H1 (cell line): ENCODE data around the gene POU6F2. TPM values are rescaled to one million over a fixed set of nuclear protein-coding genes. Genes with fewer than 3 reads are reported as not detected.

Experiments used
- CTCF ChIA-PET: fragments of 300-600 bp; sonication (Branson Sonifier 250); formaldehyde crosslinking; loops from one replicate; lab custom pipeline; 2021; ENCODE audit not compliant: partially characterized antibody; lab: Charles Lee
- POLR2A ChIA-PET: fragments of 300-600 bp; sonication (Branson Sonifier 250); formaldehyde crosslinking; loops from one replicate; lab custom pipeline; 2021; ENCODE audit warnings: inconsistent platforms; ENCODE audit not compliant: partially characterized antibody; lab: Charles Lee
- DNase-seq, 2 experiments: peaks; one replicate each; pipeline versions ENCODE4 v3.0.0 to v3.0.0-alpha.2; 2010 to 2022; ENCODE audit warnings: low spot score in 2 of 2, low read depth in 1 of 2, mixed read lengths in 1 of 2
- FAIRE-seq: peaks from 2 replicates; lab custom pipeline; 2011; peaks lifted over from hg19 to GRCh38; lab: Jason Lieb, UNC
- H2AFZ ChIP-seq: 2 replicates; pipeline ENCODE4 v1.8.1; 2012; ENCODE audit warnings: low read length, inconsistent platforms
- H2AK5ac ChIP-seq: 2 replicates; pipeline ENCODE4 v1.6.1; 2013; ENCODE audit warnings: low read depth, low read length
- H2BK120ac ChIP-seq: replicated peaks from 2 replicates; pipeline ENCODE3; 2013; ENCODE audit warnings: low read depth, low read length, inconsistent platforms
- H2BK12ac ChIP-seq: 2 replicates; pipeline ENCODE4 v1.6.1; 2013; ENCODE audit warnings: low read depth, low read length
- H2BK15ac ChIP-seq: 2 replicates; pipeline ENCODE4 v1.6.1; 2013; ENCODE audit warnings: low read length
- H2BK20ac ChIP-seq: 2 replicates; pipeline ENCODE4 v1.6.1; 2013; ENCODE audit warnings: low read length
- H2BK5ac ChIP-seq: 2 replicates; pipeline ENCODE4 v1.6.1; 2013; ENCODE audit warnings: low read depth, low read length
- H3K14ac ChIP-seq: 2 replicates; pipeline ENCODE4 v1.6.1; 2013; ENCODE audit warnings: inconsistent platforms; ENCODE audit not compliant: insufficient read length
- H3K18ac ChIP-seq: 2 replicates; pipeline ENCODE4 v1.6.1; 2013; ENCODE audit warnings: low read length; ENCODE audit errors: extremely low read depth
- H3K23ac ChIP-seq: 2 replicates; pipeline ENCODE4 v1.6.1; 2013; ENCODE audit warnings: inconsistent platforms; ENCODE audit not compliant: insufficient read length
- H3K23me2 ChIP-seq: 2 replicates; pipeline ENCODE4 v1.6.1; 2013; ENCODE audit warnings: low read depth, low read length
- H3K27ac ChIP-seq: 2 replicates; pipeline ENCODE4 v1.6.1; 2011; ENCODE audit warnings: low read depth, low read length, inconsistent platforms
- H3K27me3 ChIP-seq, 4 experiments: replicated peaks in 1 of 4; 1 replicate in 1 of 4; 2 replicates in 3 of 4; pipeline versions ENCODE4 v1.6.1 to v1.8.1; 2011 to 2013; ENCODE audit warnings: low read length in 3 of 4, mild to moderate bottlenecking in 3 of 4, inconsistent platforms in 2 of 4, mixed read lengths in 2 of 4, moderate library complexity in 1 of 4; ENCODE audit not compliant: control insufficient read depth in 3 of 4, insufficient read depth in 3 of 4; ENCODE audit errors: extremely low read depth in 1 of 4
- H3K36me3 ChIP-seq, 4 experiments: 2 replicates each; pipeline versions ENCODE4 v1.6.1 to v1.8.1; 2011 to 2013; ENCODE audit warnings: mild to moderate bottlenecking in 4 of 4, low read length in 3 of 4, moderate library complexity in 2 of 4, control low read depth in 1 of 4, inconsistent platforms in 1 of 4; ENCODE audit not compliant: insufficient read depth in 4 of 4, control insufficient read depth in 2 of 4
- H3K4ac ChIP-seq: replicated peaks from 2 replicates; pipeline ENCODE3; 2013; ENCODE audit warnings: low read length, low read depth, mixed read lengths, inconsistent platforms; ENCODE audit not compliant: insufficient read length
- H3K4me1 ChIP-seq, 4 experiments: replicated peaks in 1 of 4; 1 replicate in 1 of 4; 2 replicates in 3 of 4; pipeline versions ENCODE4 v1.6.1 to v1.8.1; 2011 to 2013; ENCODE audit warnings: low read length in 3 of 4, inconsistent platforms in 2 of 4, mixed read lengths in 1 of 4; ENCODE audit not compliant: insufficient read depth in 4 of 4, control insufficient read depth in 3 of 4
- H3K4me2 ChIP-seq, 2 experiments: 2 replicates each; pipeline versions ENCODE4 v1.6.1 to v1.8.1; 2011 to 2013; ENCODE audit warnings: low read depth in 2 of 2, low read length in 2 of 2, control low read depth in 1 of 2, inconsistent platforms in 1 of 2, mild to moderate bottlenecking in 1 of 2; ENCODE audit not compliant: insufficient read depth in 1 of 2
- H3K4me3 ChIP-seq, 4 experiments: fragments of 200-600, 300-600 bp in 1 of 4; sonication (generic), shearing (Covaris generic), sonication (Bioruptor Twin) in 1 of 4; 2 replicates each; pipeline versions ENCODE4 v1.5.1 to v1.8.1; 2011 to 2016; ENCODE audit warnings: low read length in 4 of 4, low read depth in 3 of 4, control low read depth in 2 of 4, inconsistent platforms in 2 of 4, mild to moderate bottlenecking in 2 of 4, mixed read lengths in 1 of 4, moderate library complexity in 1 of 4; ENCODE audit not compliant: insufficient read depth in 2 of 4; ENCODE audit errors: extremely low read depth in 1 of 4
- H3K56ac ChIP-seq: replicated peaks from 2 replicates; pipeline ENCODE3; 2013; ENCODE audit warnings: low read depth, mild to moderate bottlenecking, mixed read lengths, low read length, inconsistent platforms; ENCODE audit not compliant: insufficient read length
- H3K79me1 ChIP-seq: 2 replicates; pipeline ENCODE4 v1.6.1; 2013; ENCODE audit warnings: low read depth, low read length, control low read depth
- H3K79me2 ChIP-seq, 2 experiments: 2 replicates each; pipeline versions ENCODE4 v1.6.1 to v1.8.1; 2012 to 2013; ENCODE audit warnings: low read length in 2 of 2, mild to moderate bottlenecking in 2 of 2, inconsistent platforms in 1 of 2; ENCODE audit not compliant: insufficient read depth in 2 of 2, control insufficient read depth in 1 of 2
- H3K9ac ChIP-seq, 4 experiments: replicated peaks in 1 of 4; 1 replicate in 1 of 4; 2 replicates in 3 of 4; pipeline versions ENCODE4 v1.6.1 to v1.8.1; 2011 to 2013; ENCODE audit warnings: low read depth in 3 of 4, low read length in 3 of 4, control low read depth in 2 of 4, mild to moderate bottlenecking in 2 of 4, moderate library complexity in 2 of 4, inconsistent platforms in 1 of 4; ENCODE audit errors: extremely low read depth in 1 of 4
- H3K9me3 ChIP-seq, 2 experiments: 2 replicates each; pipeline versions ENCODE4 v1.6.1 to v1.8.1; 2012 to 2013; ENCODE audit warnings: mild to moderate bottlenecking in 2 of 2, moderate library complexity in 2 of 2, control low read depth in 1 of 2, inconsistent platforms in 1 of 2, low read depth in 1 of 2, low read length in 1 of 2, mixed read lengths in 1 of 2; ENCODE audit not compliant: insufficient read depth in 2 of 2
- H4K20me1 ChIP-seq, 2 experiments: replicated peaks in 1 of 2; 2 replicates each; pipeline versions ENCODE3 to v1.8.1; 2011 to 2013; ENCODE audit warnings: inconsistent platforms in 2 of 2, low read length in 2 of 2, mild to moderate bottlenecking in 1 of 2; ENCODE audit not compliant: insufficient read depth in 2 of 2, control insufficient read depth in 1 of 2
- H4K5ac ChIP-seq: 2 replicates; pipeline ENCODE4 v1.6.1; 2013; ENCODE audit warnings: low read length, low read depth, mixed read lengths, inconsistent platforms; ENCODE audit not compliant: insufficient read length
- H4K8ac ChIP-seq: 2 replicates; pipeline ENCODE4 v1.8.0; 2013; ENCODE audit warnings: mild to moderate bottlenecking, moderate library complexity, low read length, inconsistent platforms; ENCODE audit not compliant: insufficient read depth; ENCODE audit errors: extremely low read depth
- H4K91ac ChIP-seq: replicated peaks from 2 replicates; pipeline ENCODE3; 2013; ENCODE audit warnings: low read length, mixed read lengths, inconsistent platforms; ENCODE audit not compliant: insufficient read length
- CBX5 ChIP-seq: fragments of 300-800, 300-1000 bp; sonication (generic); IDR thresholded peaks from 2 replicates; pipeline ENCODE4 v1.7.1; 2016; ENCODE audit warnings: antibody characterized with exemption, low read length, low read depth
- TEAD4 ChIP-seq: IDR thresholded peaks from 2 replicates; pipeline ENCODE4 v1.6.1; 2012; ENCODE audit warnings: low read depth, low read length, inconsistent platforms, mixed read lengths
- WGBS, 2 experiments: shearing (Covaris generic) in 1 of 2; methylation state at CpG; one replicate each; pipeline versions ENCODE4 v1.1.6 to v1.1.7; 2013 to 2015; ENCODE audit warnings: low lambda C conversion rate in 2 of 2, mixed read lengths in 2 of 2, inconsistent platforms in 1 of 2, low coverage in 1 of 2, missing lambda C conversion rate in 1 of 2; ENCODE audit not compliant: insufficient replicate concordance in 2 of 2, insufficient coverage in 1 of 2, insufficient read length in 1 of 2; ENCODE audit errors: extremely low coverage in 1 of 2, missing lambda C conversion rate in 1 of 2; 5-methylcytosine and 5-hydroxymethylcytosine counted together
- polyA plus RNA-seq, 7 experiments: library from polyadenylated mRNA; depleted of rRNA in 3 of 7; stranded (reverse) in 5 of 7; unstranded in 2 of 7; fragments of >200 nt in 5 of 7; fragments of 200-250 nt in 2 of 7; gene quantifications; 1 replicate in 5 of 7; 2 replicates in 1 of 7; 4 replicates in 1 of 7; pipeline versions ENCODE4 v1.2.1 to v1.2.3, GENCODE V29; 2011 to 2013; ENCODE audit warnings: missing spikeins in 2 of 7, mixed read lengths in 2 of 7
- total RNA-seq: library from RNA; stranded (reverse); fragmentation: NEBNext Ultra II Directional; extraction: Animal tissue kit (Norgen Biotek cat#: 25700); gene quantifications from 2 replicates; pipeline ENCODE4 v1.2.1, GENCODE V29; 2021

Gene POU6F2
- total and polyA plus RNA-seq, 2 of the 8 experiments (the other 6 are each of a cell fraction or from before 2014, with no cell fraction given): 1.1 to 2.0 TPM

GRCh38 chr7:39002755-39003154 lies 25.0 kb downstream of the POU6F2 start:
- WGBS, 2 experiments: 82% methylated on average over 5 of the region's 5 CpGs; no CpG with 5 or more reads in 1 of the 2 experiments
- H4K5ac ChIP-seq: no peak overlapping the region
- no peak overlapping the region for H2BK5ac ChIP-seq
- no peak overlapping the region for H3K27ac ChIP-seq
- no peak overlapping the region for H2BK12ac ChIP-seq
- H3K9ac ChIP-seq: no peak overlapping the region
- no peak overlapping the region for H2BK120ac ChIP-seq
- H3K23me2 ChIP-seq: peaks cover 4% of the 10 kb centered on the region; the same call in 1 of the 2 replicates
- ChIA-PET POLR2A (no interaction called here), CTCF (no interaction called here)
- H3K9me3 ChIP-seq: no peaks in the 10 kb centered on the region
- H2AFZ ChIP-seq: no peak overlapping the region
- H3K56ac ChIP-seq: no peak overlapping the region
- peaks cover 0 to 4% of the 10 kb centered on the region in 2 experiments for H4K20me1 ChIP-seq
- no peak overlapping the region for H3K4me3 ChIP-seq
- H3K4ac ChIP-seq: no peak overlapping the region
- TF ChIP-seq TEAD4 (no peak), CBX5 (no peak)
- H3K27me3 ChIP-seq: no peaks in the 10 kb centered on the region; a peak in 1 of 7 replicates
- no peak overlapping the region for H3K14ac ChIP-seq
- no peak overlapping the region for H4K91ac ChIP-seq
- no peak overlapping the region for H4K8ac ChIP-seq
- no peaks in the 10 kb centered on the region for H3K36me3 ChIP-seq
- no peak overlapping the region for H2AK5ac ChIP-seq
- no peak overlapping the region for H3K4me2 ChIP-seq
- H3K18ac ChIP-seq: no peak overlapping the region
- H3K79me1 ChIP-seq: no peaks in the 10 kb centered on the region
- no peak overlapping the region for H2BK15ac ChIP-seq
- H3K79me2 ChIP-seq: no peaks in the 10 kb centered on the region
- H2BK20ac ChIP-seq: no peak overlapping the region
- DNase-seq (no peak), FAIRE-seq (no peak)
- no peak overlapping the region for H3K23ac ChIP-seq
- H3K4me1 ChIP-seq: peaks cover 0 to 7% (median 0%) of the 10 kb centered on the region in 4 experiments; a peak in 1 of 7 replicates
